HepG2 (cell line): Measurements from ENCODE around the gene ITGB5. TPM values are rescaled to one million over a fixed set of nuclear protein-coding genes. Genes with fewer than 3 reads are reported as not detected.

Source experiments
- EED ChIP-seq: sonication (generic); formaldehyde crosslinking; IDR thresholded peaks from 2 replicates; pipeline ENCODE4 v1.5.0; 2020; ENCODE audit warnings: mild to moderate bottlenecking, missing genetic modification reagents
- IRF2 ChIP-seq: IDR thresholded peaks from 2 replicates; pipeline ENCODE4 v1.6.1; 2018; ENCODE audit warnings: missing genetic modification reagents, missing compliant biosample characterization
- KDM3A ChIP-seq: IDR thresholded peaks from 2 replicates; pipeline ENCODE4 v1.6.1; 2018; ENCODE audit warnings: low read depth, missing compliant biosample characterization
- KDM5B ChIP-seq: sonication (generic); formaldehyde crosslinking; IDR thresholded peaks from 2 replicates; pipeline ENCODE4 v1.4.0; 2020; ENCODE audit warnings: missing genetic modification reagents, mild to moderate bottlenecking, borderline replicate concordance
- MBNL3 ChIP-seq: fragments of 250-450 bp; sonication (Bioruptor Pico); conservative IDR thresholded peaks from 2 replicates; pipeline ENCODE4 v1.8.0; 2022; ENCODE audit warnings: mild to moderate bottlenecking, inconsistent platforms
- MTF2 ChIP-seq: sonication (generic); formaldehyde crosslinking; IDR thresholded peaks from 2 replicates; pipeline ENCODE4 v1.5.0; 2020; ENCODE audit warnings: missing genetic modification reagents, borderline replicate concordance
- PAXIP1 ChIP-seq: sonication (generic); formaldehyde crosslinking; conservative IDR thresholded peaks from 2 replicates; pipeline ENCODE4 v1.4.0; 2020; ENCODE audit warnings: mild to moderate bottlenecking, missing genetic modification reagents, moderate library complexity
- PREB ChIP-seq: sonication (generic); formaldehyde crosslinking; IDR thresholded peaks from 2 replicates; pipeline ENCODE4 v1.4.0; 2020; ENCODE audit warnings: missing genetic modification reagents
- RBAK ChIP-seq: sonication (generic); formaldehyde crosslinking; IDR thresholded peaks from 2 replicates; pipeline ENCODE4 v1.5.1; 2020; ENCODE audit warnings: mild to moderate bottlenecking, missing genetic modification reagents
- RCOR2 ChIP-seq: IDR thresholded peaks from 2 replicates; pipeline ENCODE4 v1.6.1; 2016; ENCODE audit warnings: missing biosample characterization, missing genetic modification reagents
- RFX5 ChIP-seq: IDR thresholded peaks from 2 replicates; pipeline ENCODE4 v1.6.1; 2011; ENCODE audit warnings: low read depth, low read length, improper control_type of control experiment
- SMAD1 ChIP-seq: sonication (generic); formaldehyde crosslinking; IDR thresholded peaks from 2 replicates; pipeline ENCODE4 v1.4.0; 2020; ENCODE audit warnings: missing genetic modification reagents, low read depth, mild to moderate bottlenecking, borderline replicate concordance
- SMAD3 ChIP-seq: sonication (generic); formaldehyde crosslinking; IDR thresholded peaks from 2 replicates; pipeline ENCODE4 v1.4.0; 2020; ENCODE audit warnings: missing genetic modification reagents
- ZFP36 ChIP-seq: fragments of 150-350 bp; IDR thresholded peaks from 2 replicates; pipeline ENCODE4 v1.6.1; 2018; ENCODE audit warnings: borderline replicate concordance, low read length, low read depth; ENCODE audit not compliant: partially characterized antibody
- ZIK1 ChIP-seq: sonication (generic); formaldehyde crosslinking; IDR thresholded peaks from 2 replicates; pipeline ENCODE4 v1.5.0; 2020; ENCODE audit warnings: mild to moderate bottlenecking, low read depth, missing genetic modification reagents, borderline replicate concordance
- ZNF230 ChIP-seq: sonication (generic); formaldehyde crosslinking; IDR thresholded peaks from 2 replicates; pipeline ENCODE4 v1.4.0; 2020; ENCODE audit warnings: mild to moderate bottlenecking, missing genetic modification reagents
- ZNF33B ChIP-seq: sonication (generic); formaldehyde crosslinking; IDR thresholded peaks from 2 replicates; pipeline ENCODE4 v1.5.1; 2020; ENCODE audit warnings: mild to moderate bottlenecking, missing genetic modification reagents
- ZNF619 ChIP-seq: sonication (generic); formaldehyde crosslinking; IDR thresholded peaks from 2 replicates; pipeline ENCODE4 v1.4.0; 2020; ENCODE audit warnings: mild to moderate bottlenecking, missing genetic modification reagents
- ZNF639 ChIP-seq: conservative IDR thresholded peaks from 2 replicates; pipeline ENCODE4 v1.6.1; 2018; ENCODE audit warnings: missing genetic modification reagents
- ZNF678 ChIP-seq: sonication (generic); formaldehyde crosslinking; IDR thresholded peaks from 2 replicates; pipeline ENCODE4 v1.4.0; 2020; ENCODE audit warnings: mild to moderate bottlenecking, missing genetic modification reagents
- ZNF710 ChIP-seq: sonication (generic); formaldehyde crosslinking; IDR thresholded peaks from 2 replicates; pipeline ENCODE4 v1.5.0; 2020; ENCODE audit warnings: mild to moderate bottlenecking, missing genetic modification reagents, borderline replicate concordance
- ZNF724P ChIP-seq: sonication (generic); formaldehyde crosslinking; IDR thresholded peaks from 2 replicates; pipeline ENCODE4 v1.8.0; 2022; ENCODE audit warnings: missing genetic modification reagents, borderline replicate concordance
- polyA plus RNA-seq, 8 experiments: library from polyadenylated mRNA; depleted of rRNA in 3 of 8; stranded (reverse) in 7 of 8; unstranded in 1 of 8; fragments of >200 nt; fragmentation: Illumina TruSeq in 4 of 8; extraction: Trizol in 4 of 8; gene quantifications; 2 replicates each; pipeline versions ENCODE4 v1.2.1 to v1.2.3, GENCODE V29; 2011 to 2016; ENCODE audit warnings: low read depth in 4 of 8, missing spikeins in 1 of 8, mixed read lengths in 1 of 8; ENCODE audit not compliant: insufficient read depth in 1 of 8
- total RNA-seq, 5 experiments: library from RNA; depleted of rRNA; stranded (reverse); fragments of >200 nt; fragmentation: Illumina TruSeq; extraction: Trizol; gene quantifications; 2 replicates each; pipeline ENCODE4 v1.2.3, GENCODE V29; 2016; ENCODE audit warnings: low read depth in 1 of 5

The ITGB5 gene
- total and polyA plus RNA-seq, 2 of the 13 experiments (the other 11 are each of a cell fraction or from before 2014, with no cell fraction given), result 74.1 to 343 TPM

GRCh38 chr3:124837730-124838186 lies 49.4 kb downstream of the ITGB5 start (continued):
- TF ChIP-seq RBAK (CRISPR knock-in tag) (no peak; the same call in 1 of the 2 replicates), MTF2 (no peak), KDM5B (no peak), ZFP36 (no peak), EED (CRISPR knock-in tag) (no peak), ZNF33B (CRISPR knock-in tag) (no peak), ZNF639 (CRISPR knock-in tag) (0 out of 2 replicates have a peak, but pooled peaks have one; percentile 50), IRF2 (peak; percentile 78), PAXIP1 (CRISPR knock-in tag) (peak; percentile 74; the same call in 1 of the 2 replicates), ZNF724P (CRISPR knock-in tag) (0 out of 2 replicates have a peak, but pooled peaks have one; percentile 16), KDM3A (CRISPR knock-in tag) (no peak), PREB (CRISPR knock-in tag) (no peak), MBNL3 (CRISPR knock-in tag) (no peak), ZIK1 (no peak), ZNF619 (CRISPR knock-in tag) (no peak), SMAD1 (CRISPR knock-in tag) (no peak), ZNF710 (CRISPR knock-in tag) (peak; percentile 81; the same call in 1 of the 2 replicates), ZNF678 (CRISPR knock-in tag) (no peak), RFX5 (no peak), SMAD3 (CRISPR knock-in tag) (peak; percentile 53; the same call in 1 of the 2 replicates), RCOR2 (peak; percentile 88), ZNF230 (no peak)
